OCI-LY3 (cell line): Measurements from ENCODE around the gene MYO15B.

Source experiments
- EZH2phosphoT487 ChIP-seq: fragments of 200-600 bp; shearing (Covaris generic); IDR thresholded peaks from 2 replicates; pipeline ENCODE4 v1.6.1; 2018; ENCODE audit warnings: antibody characterized with exemption, mixed run types, low read depth
- TF ChIP-seq, protein P1 (sequence below): fragments of 200-600, 300-600 bp; sonication (generic); IDR thresholded peaks from 2 replicates; pipeline ENCODE4 v1.5.1; 2014; ENCODE audit warnings: antibody characterized with exemption, low read length, low read depth

DNA sequence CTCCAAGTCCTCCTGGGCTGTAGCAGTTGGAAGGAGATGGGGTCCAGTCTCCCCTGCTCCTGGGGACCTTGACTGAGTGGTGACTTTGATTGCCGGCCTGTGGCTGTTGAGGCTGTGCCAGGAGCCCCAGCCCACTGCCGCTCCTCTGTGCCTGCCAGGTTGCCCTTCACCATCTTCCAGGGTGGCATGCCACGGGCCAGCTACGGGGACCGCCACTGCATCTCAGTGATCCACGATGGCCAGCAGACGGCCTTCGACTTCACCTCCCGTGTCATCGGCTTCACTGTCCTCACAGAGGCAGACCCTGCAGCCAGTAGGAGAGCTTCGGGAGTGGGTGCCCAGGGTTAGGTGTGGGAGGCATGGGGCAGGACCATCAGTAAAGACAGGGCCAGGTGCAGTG is 23.4 kb upstream of the MYO15B start:
- TF ChIP-seq, protein P1, sequence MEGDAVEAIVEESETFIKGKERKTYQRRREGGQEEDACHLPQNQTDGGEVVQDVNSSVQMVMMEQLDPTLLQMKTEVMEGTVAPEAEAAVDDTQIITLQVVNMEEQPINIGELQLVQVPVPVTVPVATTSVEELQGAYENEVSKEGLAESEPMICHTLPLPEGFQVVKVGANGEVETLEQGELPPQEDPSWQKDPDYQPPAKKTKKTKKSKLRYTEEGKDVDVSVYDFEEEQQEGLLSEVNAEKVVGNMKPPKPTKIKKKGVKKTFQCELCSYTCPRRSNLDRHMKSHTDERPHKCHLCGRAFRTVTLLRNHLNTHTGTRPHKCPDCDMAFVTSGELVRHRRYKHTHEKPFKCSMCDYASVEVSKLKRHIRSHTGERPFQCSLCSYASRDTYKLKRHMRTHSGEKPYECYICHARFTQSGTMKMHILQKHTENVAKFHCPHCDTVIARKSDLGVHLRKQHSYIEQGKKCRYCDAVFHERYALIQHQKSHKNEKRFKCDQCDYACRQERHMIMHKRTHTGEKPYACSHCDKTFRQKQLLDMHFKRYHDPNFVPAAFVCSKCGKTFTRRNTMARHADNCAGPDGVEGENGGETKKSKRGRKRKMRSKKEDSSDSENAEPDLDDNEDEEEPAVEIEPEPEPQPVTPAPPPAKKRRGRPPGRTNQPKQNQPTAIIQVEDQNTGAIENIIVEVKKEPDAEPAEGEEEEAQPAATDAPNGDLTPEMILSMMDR: no peak
- TF ChIP-seq EZH2phosphoT487: no peak
